ENCODE data around the gene TMEM119.

Gene TMEM119

GRCh38 chr12:108616359-108616758 lies 18.5 kb upstream of the TMEM119 start:
- Mint-ChIP-seq H3K9me3 (peaks cover 15% of the 10 kb centered on the region), H3K36me3 (peaks cover 55% of the 10 kb centered on the region), H3K27ac (no peak overlapping the region), H3K4me3 (no peak overlapping the region), H3K4me1 (peaks cover 49% of the 10 kb centered on the region), H3K27me3 (no peaks in the 10 kb centered on the region)
- CTCF ChIA-PET, result interaction anchor here (1.1 to 9.2 kb wide), 7 partner anchors 15 to 186 kb away, joined by 4 to 268 read pairs (median 22); partner anchors contain the start of genes ISCU, SART3 and SELPLG
- DNase-seq, result no peak

GRCh38 chr12:108615918-108616317 lies 18.0 kb upstream of the TMEM119 start:
- DNase-seq, result no peak
- no peak overlapping the region for H3K4me3 Mint-ChIP-seq
- H3K36me3 Mint-ChIP-seq, result peaks cover 52% of the 10 kb centered on the region
- CTCF ChIA-PET, result interaction anchor here (1.1 to 9.2 kb wide), 4 partner anchors 16 to 50 kb away, joined by 4 to 268 read pairs (median 92); partner anchors contain the start of genes ISCU, SART3 and SELPLG
- H3K27ac Mint-ChIP-seq, result no peak overlapping the region
- H3K9me3 Mint-ChIP-seq, result peaks cover 15% of the 10 kb centered on the region
- peaks cover 46% of the 10 kb centered on the region for H3K4me1 Mint-ChIP-seq
- H3K27me3 Mint-ChIP-seq, result peaks cover 4% of the 10 kb centered on the region

GRCh38 chr12:108614639-108615038 lies 16.8 kb upstream of the TMEM119 start:
- H3K27me3 Mint-ChIP-seq, result peaks cover 16% of the 10 kb centered on the region
- peaks cover 15% of the 10 kb centered on the region for H3K9me3 Mint-ChIP-seq
- no peak overlapping the region for H3K4me3 Mint-ChIP-seq
- DNase-seq, result no peak
- peaks cover 36% of the 10 kb centered on the region for H3K4me1 Mint-ChIP-seq
- CTCF ChIA-PET, result interaction anchor here (8.7 to 9.2 kb wide), 2 partner anchors 17 to 48 kb away, joined by 160 to 268 read pairs; partner anchors contain the start of genes ISCU, SART3 and SELPLG
- peak overlapping the region; percentile 3 for H3K27ac Mint-ChIP-seq
- H3K36me3 Mint-ChIP-seq, result peaks cover 40% of the 10 kb centered on the region

- Mint-ChIP-seq H3K4me1 (peaks cover 30% of the 10 kb centered on the region), H3K27me3 (peaks cover 21% of the 10 kb centered on the region), H3K9me3 (peaks cover 15% of the 10 kb centered on the region), H3K27ac (no peak overlapping the region), H3K36me3 (peaks cover 34% of the 10 kb centered on the region), H3K4me3 (no peak overlapping the region)
- no peak for DNase-seq
- CTCF ChIA-PET, result interaction anchor here (1.0 to 9.2 kb wide), 3 partner anchors 36 to 50 kb away, joined by 3 to 268 read pairs (median 7); partner anchors contain the start of genes ISCU and SART3
Measured at GRCh38 chr12:108614041-108614440, 16.2 kb upstream of the TMEM119 start.

- Mint-ChIP-seq H3K4me1 (peaks cover 25% of the 10 kb centered on the region), H3K36me3 (peaks cover 32% of the 10 kb centered on the region), H3K27ac (no peak overlapping the region), H3K9me3 (peaks cover 15% of the 10 kb centered on the region), H3K4me3 (no peak overlapping the region), H3K27me3 (peaks cover 23% of the 10 kb centered on the region)
- no peak for DNase-seq
- CTCF ChIA-PET, result interaction anchor here (1.0 to 2.2 kb wide), 3 partner anchors 33 to 51 kb away, joined by 3 to 7 read pairs (median 7); no protein-coding TSS in a partner anchor
Measured at GRCh38 chr12:108613548-108613947, 15.7 kb upstream of the TMEM119 start.

- Mint-ChIP-seq H3K27me3 (peaks cover 25% of the 10 kb centered on the region), H3K9me3 (peaks cover 15% of the 10 kb centered on the region), H3K27ac (no peak overlapping the region), H3K4me3 (no peak overlapping the region), H3K36me3 (peaks cover 31% of the 10 kb centered on the region), H3K4me1 (peaks cover 18% of the 10 kb centered on the region)
- no peak for DNase-seq
- CTCF ChIA-PET, result interaction anchor here (0.7 to 2.2 kb wide), 6 partner anchors 9 to 192 kb away, joined by 3 to 7 read pairs (median 3); no protein-coding TSS in a partner anchor
Measured at GRCh38 chr12:108612788-108613282, 15.0 kb upstream of the TMEM119 start.

GRCh38 chr12:108611884-108612415 lies 14.1 kb upstream of the TMEM119 start:
- peak; percentile 64 for DNase-seq
- CTCF ChIA-PET, result interaction anchor here (0.7 to 2.2 kb wide), 4 partner anchors 8 to 193 kb away, joined by 3 to 7 read pairs (median 5); no protein-coding TSS in a partner anchor
- Mint-ChIP-seq H3K27ac (no peak overlapping the region), H3K27me3 (peaks cover 25% of the 10 kb centered on the region), H3K4me3 (no peak overlapping the region), H3K9me3 (peaks cover 13% of the 10 kb centered on the region), H3K4me1 (peaks cover 10% of the 10 kb centered on the region), H3K36me3 (peaks cover 24% of the 10 kb centered on the region)

GRCh38 chr12:108610856-108611605 lies 13.1 kb upstream of the TMEM119 start:
- no peak overlapping the region for H3K4me3 Mint-ChIP-seq
- H3K9me3 Mint-ChIP-seq, result peaks cover 6% of the 10 kb centered on the region
- CTCF ChIA-PET, result interaction anchor here (0.5 to 1.0 kb wide), 2 partner anchors 38 to 401 kb away, joined by 3 to 6 read pairs; no protein-coding TSS in a partner anchor
- no peak overlapping the region for H3K27ac Mint-ChIP-seq
- H3K36me3 Mint-ChIP-seq, result peaks cover 15% of the 10 kb centered on the region
- H3K4me1 Mint-ChIP-seq, result peaks cover under 1% of the 10 kb centered on the region
- peaks cover 25% of the 10 kb centered on the region for H3K27me3 Mint-ChIP-seq
- no peak for DNase-seq

- Mint-ChIP-seq H3K4me1 (no peaks in the 10 kb centered on the region), H3K9me3 (peaks cover 5% of the 10 kb centered on the region), H3K27me3 (peaks cover 27% of the 10 kb centered on the region), H3K4me3 (no peak overlapping the region), H3K27ac (no peak overlapping the region), H3K36me3 (peaks cover 9% of the 10 kb centered on the region)
- no peak for DNase-seq
- CTCF ChIA-PET, result interaction anchor here (1.0 kb wide), 1 partner anchor 37 kb away, joined by 3 read pairs; no protein-coding TSS in a partner anchor
Measured at GRCh38 chr12:108610336-108610815, 12.5 kb upstream of the TMEM119 start.

- H3K27me3 Mint-ChIP-seq, result peaks cover 30% of the 10 kb centered on the region
- H3K4me1 Mint-ChIP-seq, result no peaks in the 10 kb centered on the region
- H3K9me3 Mint-ChIP-seq, result peaks cover 5% of the 10 kb centered on the region
- H3K4me3 Mint-ChIP-seq, result no peak overlapping the region
- H3K36me3 Mint-ChIP-seq, result peaks cover 5% of the 10 kb centered on the region
- no peak overlapping the region for H3K27ac Mint-ChIP-seq
- CTCF ChIA-PET, result interaction anchor here (1.0 to 1.5 kb wide), 2 partner anchors 8 to 36 kb away, joined by 3 read pairs; no protein-coding TSS in a partner anchor
- no peak for DNase-seq
Measured at GRCh38 chr12:108609537-108610335, 11.9 kb upstream of the TMEM119 start.

GRCh38 chr12:108608616-108609015 lies 10.7 kb upstream of the TMEM119 start:
- Mint-ChIP-seq H3K4me1 (no peaks in the 10 kb centered on the region), H3K9me3 (peaks cover 5% of the 10 kb centered on the region), H3K27me3 (peaks cover 33% of the 10 kb centered on the region), H3K27ac (no peak overlapping the region), H3K4me3 (no peak overlapping the region), H3K36me3 (no peaks in the 10 kb centered on the region)
- CTCF ChIA-PET, result interaction anchor here (1.5 kb wide), 1 partner anchor 9 kb away, joined by 3 read pairs; no protein-coding TSS in a partner anchor
- DNase-seq, result no peak

- CTCF ChIA-PET, result interaction anchor here (1.5 kb wide), 1 partner anchor 10 kb away, joined by 4 read pairs; no protein-coding TSS in a partner anchor
- no peak overlapping the region for H3K27ac Mint-ChIP-seq
- no peak overlapping the region for H3K4me3 Mint-ChIP-seq
- no peak for DNase-seq
- no peaks in the 10 kb centered on the region for H3K36me3 Mint-ChIP-seq
- H3K4me1 Mint-ChIP-seq, result no peaks in the 10 kb centered on the region
- peaks cover 33% of the 10 kb centered on the region for H3K27me3 Mint-ChIP-seq
- peaks cover 5% of the 10 kb centered on the region for H3K9me3 Mint-ChIP-seq
Measured at GRCh38 chr12:108607981-108608600, 10.2 kb upstream of the TMEM119 start.

GRCh38 chr12:108606492-108606891 lies 8.6 kb upstream of the TMEM119 start:
- Mint-ChIP-seq H3K27me3 (peaks cover 33% of the 10 kb centered on the region), H3K4me3 (no peak overlapping the region), H3K9me3 (peaks cover 5% of the 10 kb centered on the region), H3K27ac (no peak overlapping the region), H3K36me3 (no peaks in the 10 kb centered on the region), H3K4me1 (no peaks in the 10 kb centered on the region)
- no peak for DNase-seq
- CTCF ChIA-PET, result no interaction called here
